ENCODE data around the gene POLR3B. TPM values are rescaled to one million over a fixed set of nuclear protein-coding genes. Genes with fewer than 3 reads are reported as not detected.

POLR3B gene
- total and polyA plus RNA-seq, 10 of the 15 experiments (the other 5 are each of a cell fraction or from before 2014, with no cell fraction given), result 2.3 to 10.5 (median 8.0) TPM

DNA sequence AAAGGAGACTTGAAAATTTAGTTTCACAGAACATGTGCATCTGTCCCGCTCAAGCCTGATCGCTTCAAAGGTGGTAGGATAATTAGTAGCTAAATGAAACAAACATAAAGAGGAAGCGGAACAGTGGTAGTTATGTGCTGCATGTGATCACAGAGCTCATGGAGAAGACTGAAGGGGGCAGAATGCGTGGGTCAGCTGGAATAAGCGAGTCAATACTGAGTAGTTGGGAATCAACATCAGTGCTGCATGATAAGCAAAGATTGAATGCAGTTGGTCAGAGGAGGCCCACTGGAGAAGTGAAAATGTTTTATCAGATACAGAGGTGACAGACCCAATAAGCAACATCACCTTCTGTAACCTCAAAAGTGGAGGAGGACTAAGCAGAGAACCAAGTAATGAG, 130.1 kb downstream of the POLR3B start:
- FAIRE-seq (no peak), ATAC-seq (no peak; the same call in 2 of the 3 replicates), DNase-seq (ENCODE audit: low read depth, low spot score) (no peak)
- no peak overlapping the region for H3K4me2 ChIP-seq (ENCODE audit: control insufficient read depth, insufficient read depth)
- 99% methylated on average over 5 of the region's 5 CpGs for WGBS (ENCODE audit: insufficient coverage, insufficient replicate concordance, low lambda C conversion rate, missing lambda C conversion rate)
- ChIA-PET SMC1A (ENCODE audit: uncharacterized antibody, unreplicated experiment) (interaction anchor here (0.7 to 1.4 kb wide), 2 partner anchors 10 to 130 kb away, joined by 3 read pairs; partner anchors contain the start of gene POLR3B), POLR2A (interaction anchor here (0.7 kb wide), 1 partner anchor 127 kb away, joined by 3 read pairs; no protein-coding TSS in a partner anchor), CTCF (no interaction called here), RAD21 (ENCODE audit: unreplicated experiment) (no interaction called here)
- no peaks in the 10 kb centered on the region for H4K20me1 ChIP-seq (ENCODE audit: control insufficient read depth, insufficient read depth)
- H3K79me2 ChIP-seq (ENCODE audit: control insufficient read depth, insufficient read depth, low read length), result no peaks in the 10 kb centered on the region
- TF ChIP-seq SMARCA5 (IDR thresholded peaks at IDR 0.05), result no peak
- TF ChIP-seq EGR1 (IDR thresholded peaks at IDR 0.05; ENCODE audit: borderline replicate concordance in 1 of 2, low read depth in 2 of 2, low read length in 2 of 2), result no peak
- TF ChIP-seq NFXL1 (IDR thresholded peaks at IDR 0.05; ENCODE audit: borderline replicate concordance), result no peak
- TF ChIP-seq SPI1 (IDR thresholded peaks at IDR 0.05; ENCODE audit: borderline replicate concordance, insufficient read depth, low read depth, low read length), result peak; percentile 21; the same call in 1 of the 2 replicates
- no peak for TF ChIP-seq TAF1 (IDR thresholded peaks at IDR 0.05; ENCODE audit: borderline replicate concordance, low read depth, low read length)
- H3K4me1 ChIP-seq (ENCODE audit: control insufficient read depth, insufficient read depth, low read length), result no peaks in the 10 kb centered on the region
- H3K27ac ChIP-seq (ENCODE audit: control insufficient read depth, insufficient read depth), result no peak overlapping the region
- intact Hi-C loops (cut with micrococcal nuclease; ENCODE audit: unreplicated experiment), result no loop called here
- no peak overlapping the region for H3K9ac ChIP-seq (ENCODE audit: control insufficient read depth, insufficient read depth, low read length)
- no peaks in the 10 kb centered on the region for H3K27me3 ChIP-seq (replicated peaks in 1 of 2; ENCODE audit: control insufficient read depth in 2 of 2, insufficient read depth in 2 of 2, low read length in 1 of 2)
- in situ Hi-C loops (cut with MboI), result no loop called here
- no TSS peak for BruUV-seq (replicated peaks)
- H3K4me3 ChIP-seq, result no peak overlapping the region
- H2AFZ ChIP-seq (ENCODE audit: control insufficient read depth, low read depth, low read length), result no peak overlapping the region
- H3K9me3 ChIP-seq (replicated peaks; ENCODE audit: control insufficient read depth, insufficient read depth, low read length), result no peaks in the 10 kb centered on the region
- no peaks in the 10 kb centered on the region; a peak in 1 of 4 replicates for H3K36me3 ChIP-seq (ENCODE audit: control insufficient read depth in 2 of 2, insufficient read depth in 2 of 2, low read length in 1 of 2)

DNA sequence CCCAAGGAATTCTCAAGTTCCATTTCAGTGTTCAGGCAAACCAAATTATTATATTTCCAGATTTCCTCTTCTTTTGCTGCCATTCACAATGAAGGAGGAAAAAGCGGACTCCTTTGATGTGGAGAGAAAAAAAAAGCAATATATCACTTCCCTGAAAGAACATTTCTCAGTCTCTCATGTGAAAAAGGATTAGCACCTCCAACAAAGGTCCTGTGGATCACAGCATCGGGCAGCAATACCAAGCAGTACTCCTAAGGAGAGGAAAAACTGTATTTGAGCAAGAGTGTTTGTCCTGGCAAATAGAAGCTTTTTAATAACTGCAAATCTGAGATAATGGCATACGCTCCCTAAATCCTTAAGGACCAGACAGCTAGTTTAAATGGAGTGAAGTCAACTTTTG, 131.3 kb downstream of the POLR3B start:
- H3K9ac ChIP-seq (ENCODE audit: control insufficient read depth, insufficient read depth, low read length), result no peak overlapping the region
- intact Hi-C loops (cut with micrococcal nuclease; ENCODE audit: unreplicated experiment), result no loop called here
- RAD21 ChIA-PET (ENCODE audit: unreplicated experiment), result no interaction called here
- no peaks in the 10 kb centered on the region for H4K20me1 ChIP-seq (ENCODE audit: control insufficient read depth, insufficient read depth)
- WGBS (ENCODE audit: insufficient coverage, insufficient replicate concordance, low lambda C conversion rate, missing lambda C conversion rate), result 99% methylated on average over 3 of the region's 3 CpGs
- no peak overlapping the region for H3K27ac ChIP-seq (ENCODE audit: control insufficient read depth, insufficient read depth)
- SMC1A ChIA-PET (ENCODE audit: uncharacterized antibody, unreplicated experiment), result no interaction called here
- H3K4me2 ChIP-seq (ENCODE audit: control insufficient read depth, insufficient read depth), result no peak overlapping the region
- no peak overlapping the region for H2AFZ ChIP-seq (ENCODE audit: control insufficient read depth, low read depth, low read length)
- H3K27me3 ChIP-seq (replicated peaks in 1 of 2; ENCODE audit: control insufficient read depth in 2 of 2, insufficient read depth in 2 of 2, low read length in 1 of 2), result no peaks in the 10 kb centered on the region
- TF ChIP-seq NBN (IDR thresholded peaks at IDR 0.05), result no peak
- no peak for TF ChIP-seq LARP7 (IDR thresholded peaks at IDR 0.05)
- TF ChIP-seq TCF12 (IDR thresholded peaks at IDR 0.05; ENCODE audit: low read depth, low read length), result no peak
- no peak for TF ChIP-seq TCF3 (IDR thresholded peaks at IDR 0.05; ENCODE audit: borderline replicate concordance, insufficient read depth, low read depth, low read length)
- ATAC-seq (no peak), DNase-seq (ENCODE audit: low read depth, low spot score) (no peak), FAIRE-seq (no peak)
- H3K36me3 ChIP-seq (ENCODE audit: control insufficient read depth in 2 of 2, insufficient read depth in 2 of 2, low read length in 1 of 2), result no peaks in the 10 kb centered on the region; a peak in 1 of 4 replicates
- no peak overlapping the region for H3K4me3 ChIP-seq
- no peaks in the 10 kb centered on the region for H3K79me2 ChIP-seq (ENCODE audit: control insufficient read depth, insufficient read depth, low read length)
- H3K4me1 ChIP-seq (ENCODE audit: control insufficient read depth, insufficient read depth, low read length), result no peaks in the 10 kb centered on the region
- H3K9me3 ChIP-seq (replicated peaks; ENCODE audit: control insufficient read depth, insufficient read depth, low read length), result no peaks in the 10 kb centered on the region
- no TSS peak for BruUV-seq (replicated peaks)
- in situ Hi-C loops (cut with MboI), result no loop called here
- CTCF ChIA-PET, result no interaction called here
- POLR2A ChIA-PET, result no interaction called here

Measured in GM12878 (cell line).